GM18873 (cell line): Measurements from ENCODE around the gene BASP1.

Experiments used
- ATAC-seq: cut with Tn5 transposase; IDR thresholded peaks from one replicate; pipeline ENCODE4 v1.9.1; 2021; ENCODE audit warnings: mild to moderate bottlenecking, moderate library complexity, moderate number of reproducible peaks; ENCODE audit not compliant: unreplicated experiment, low FRiP score

Gene BASP1, protein sequence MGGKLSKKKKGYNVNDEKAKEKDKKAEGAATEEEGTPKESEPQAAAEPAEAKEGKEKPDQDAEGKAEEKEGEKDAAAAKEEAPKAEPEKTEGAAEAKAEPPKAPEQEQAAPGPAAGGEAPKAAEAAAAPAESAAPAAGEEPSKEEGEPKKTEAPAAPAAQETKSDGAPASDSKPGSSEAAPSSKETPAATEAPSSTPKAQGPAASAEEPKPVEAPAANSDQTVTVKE

DNA sequence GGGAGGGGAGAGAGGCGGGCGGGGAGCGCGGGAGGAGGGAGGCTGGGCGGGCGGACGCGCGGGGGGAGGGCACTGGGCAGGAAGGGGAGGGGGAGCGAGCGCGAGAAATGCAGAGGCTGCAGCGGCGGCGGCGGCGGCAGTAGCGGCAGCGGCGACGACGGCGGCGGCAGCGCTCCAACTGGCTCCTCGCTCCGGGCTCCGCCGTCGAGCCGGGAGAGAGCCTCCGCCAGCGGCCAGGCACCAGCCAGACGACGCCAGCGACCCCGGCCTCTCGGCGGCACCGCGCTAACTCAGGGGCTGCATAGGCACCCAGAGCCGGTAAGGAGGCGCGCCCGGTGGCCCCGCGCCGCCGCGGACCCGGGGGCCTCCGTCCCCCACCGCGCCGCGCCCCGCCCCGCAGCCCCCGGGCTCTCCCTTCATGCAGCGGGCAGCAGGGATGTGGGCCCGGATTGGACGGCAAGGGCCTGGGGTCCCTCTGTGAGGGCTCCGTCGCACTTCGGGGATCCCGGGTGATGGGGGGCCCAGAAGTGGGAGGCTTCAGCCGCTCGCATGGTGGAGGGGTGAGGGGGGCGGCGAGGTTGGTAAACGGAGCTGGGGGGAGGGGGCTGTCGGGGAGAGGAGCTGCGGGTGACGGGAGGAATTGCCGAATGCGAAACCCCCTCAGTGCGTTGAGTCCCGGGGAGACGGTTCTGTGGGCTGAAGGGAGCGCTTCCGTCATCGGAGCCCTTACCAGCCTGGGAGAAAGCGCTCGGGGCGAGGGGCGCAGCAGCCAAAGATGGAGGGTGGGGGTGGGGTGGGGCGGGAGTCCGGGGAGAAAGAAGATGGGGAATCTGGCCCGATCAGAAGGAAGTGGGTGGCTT, at the start of gene BASP1:
Gene BASP1 (plus strand): TSS at position 139 of the 860 bp plus-strand sequence. CDS start 57,586 bp downstream, outside the sequence.
- no peak for ATAC-seq

DNA sequence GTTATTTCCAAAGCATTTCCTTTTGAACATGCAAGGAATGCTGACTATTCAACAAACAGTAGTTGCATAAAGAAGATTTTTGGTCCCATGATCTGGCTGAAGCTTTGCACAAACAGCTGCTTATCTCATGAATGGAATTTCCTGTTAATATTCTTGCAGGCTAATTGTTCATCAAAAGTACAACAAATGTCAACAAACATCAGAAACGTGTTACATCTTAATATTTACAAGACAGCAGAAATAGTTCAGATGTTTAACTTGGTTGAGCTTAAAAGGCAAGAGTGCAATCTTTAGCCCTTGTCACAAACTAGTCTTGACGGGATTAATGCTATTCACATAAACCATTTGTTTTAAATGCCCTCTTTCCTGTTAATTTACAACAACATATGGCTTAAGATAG, 47.9 kb upstream of the BASP1 start:
- ATAC-seq: no peak

DNA sequence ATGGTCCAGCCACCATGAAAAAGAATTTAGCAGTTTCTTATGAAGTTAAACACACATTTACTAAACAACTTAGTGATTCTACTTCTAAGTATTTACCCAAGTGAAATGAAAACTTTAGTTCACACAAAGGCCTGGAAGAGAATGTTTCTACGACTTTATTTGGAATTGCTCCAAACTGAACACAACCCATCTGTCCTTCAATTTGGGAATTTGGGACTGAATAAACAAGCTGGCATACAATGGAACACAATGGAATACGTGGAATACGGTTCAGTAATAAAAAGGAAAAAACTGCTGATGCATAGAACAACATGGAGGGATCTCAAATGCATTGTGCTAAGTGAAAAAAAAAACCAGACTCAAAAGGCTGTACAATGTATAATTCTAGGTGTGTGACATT, 44.6 kb upstream of the BASP1 start:
- ATAC-seq: no peak

DNA sequence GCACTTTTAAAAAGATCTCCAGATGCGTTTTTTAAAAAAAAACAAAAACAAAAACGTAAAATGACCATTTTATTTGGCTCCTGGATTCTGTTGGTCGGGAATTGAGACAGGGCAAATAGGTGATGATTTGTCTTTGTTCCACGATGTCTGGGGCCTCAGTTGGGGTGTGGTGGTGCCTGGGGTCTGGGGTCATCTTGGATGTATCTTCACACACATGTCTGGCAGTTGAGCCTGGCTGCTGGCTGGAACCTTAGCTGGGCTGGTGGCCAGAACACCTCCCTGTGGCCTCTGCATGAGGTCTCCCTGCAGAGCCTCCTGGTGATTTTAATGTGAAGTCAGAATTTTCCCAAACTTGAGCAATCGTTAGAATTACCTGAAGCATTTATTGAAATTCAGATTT, 42.5 kb upstream of the BASP1 start:
- no peak for ATAC-seq

DNA sequence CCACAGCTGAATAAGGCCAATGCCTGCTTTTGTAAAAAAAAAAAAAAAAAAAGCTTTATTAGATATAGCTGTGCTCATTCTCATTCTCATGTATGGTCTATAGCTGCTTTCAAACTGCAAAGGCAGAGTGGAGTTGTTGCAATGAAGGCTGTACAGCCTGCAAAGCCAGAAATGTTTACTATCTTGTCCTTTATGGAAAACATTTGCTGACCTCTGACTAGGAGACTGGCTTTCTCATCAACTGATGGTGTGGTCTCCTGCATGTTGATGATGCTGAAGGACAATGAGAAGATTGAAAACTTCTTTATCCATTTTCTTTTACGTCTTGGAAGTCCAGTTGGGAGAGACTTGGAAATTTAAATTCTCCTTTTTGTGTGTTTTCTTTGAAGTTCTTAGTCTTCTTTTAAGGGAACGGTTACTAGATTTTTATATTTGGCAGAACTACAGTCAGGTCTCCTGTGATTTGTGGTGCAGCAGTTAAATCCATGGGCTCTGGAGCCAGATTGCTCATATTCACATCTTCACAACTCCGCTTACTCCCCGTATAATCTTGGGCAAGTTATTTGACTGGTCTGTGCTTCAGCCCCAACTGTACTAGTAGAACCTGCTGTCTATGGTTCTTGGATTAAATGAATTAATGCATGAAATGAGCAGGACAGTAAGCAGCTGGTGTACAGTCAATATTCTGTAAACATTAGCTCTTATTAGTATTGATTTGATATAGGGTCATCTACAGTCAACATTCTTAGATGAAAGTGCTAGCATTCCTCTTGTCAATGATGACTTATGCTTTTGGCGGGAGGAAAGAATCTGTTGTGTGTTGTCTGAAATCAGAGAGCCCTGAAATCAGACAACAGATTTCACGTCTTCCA, 39.7 kb upstream of the BASP1 start:
- ATAC-seq: no peak

DNA sequence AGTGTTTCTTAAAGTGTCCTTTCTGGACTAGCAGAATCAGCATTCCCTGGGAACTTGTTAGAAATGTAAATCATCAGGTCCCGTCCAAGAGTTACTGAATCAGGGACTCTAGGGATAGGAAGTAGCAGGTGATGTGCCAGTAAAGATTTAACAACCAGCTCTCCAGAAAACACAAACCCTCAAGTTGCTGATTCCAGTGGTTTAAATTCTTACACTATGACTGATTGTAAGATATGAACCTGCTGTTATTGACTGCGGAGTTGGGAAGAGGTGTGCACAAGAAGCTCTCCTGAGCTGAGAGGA, 39.1 kb upstream of the BASP1 start:
- no peak for ATAC-seq

DNA sequence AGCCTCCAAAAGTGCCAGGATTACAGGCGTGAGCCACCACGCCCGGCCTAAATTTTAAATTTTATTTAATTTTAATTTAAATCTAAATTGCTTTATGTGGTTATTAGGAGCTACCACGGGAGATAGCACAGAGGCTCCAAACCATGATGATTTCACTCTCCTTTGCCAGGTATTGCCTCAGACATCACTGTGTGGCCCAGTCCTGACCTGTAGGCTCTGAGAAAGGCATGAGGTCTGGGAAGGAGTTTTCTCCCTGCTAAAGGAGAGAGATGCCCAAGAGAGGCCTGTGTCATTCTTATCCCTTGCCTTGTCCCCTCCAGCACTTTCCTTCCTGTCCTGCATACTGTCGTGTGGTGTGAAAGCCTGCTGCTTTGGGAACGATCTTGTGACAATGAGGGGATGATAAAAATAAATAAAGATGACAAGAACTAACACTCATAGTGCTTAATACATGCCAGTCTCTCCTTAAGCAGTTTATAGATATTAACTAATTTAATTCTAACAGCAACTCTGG, 37.0 kb upstream of the BASP1 start:
- no peak for ATAC-seq

DNA sequence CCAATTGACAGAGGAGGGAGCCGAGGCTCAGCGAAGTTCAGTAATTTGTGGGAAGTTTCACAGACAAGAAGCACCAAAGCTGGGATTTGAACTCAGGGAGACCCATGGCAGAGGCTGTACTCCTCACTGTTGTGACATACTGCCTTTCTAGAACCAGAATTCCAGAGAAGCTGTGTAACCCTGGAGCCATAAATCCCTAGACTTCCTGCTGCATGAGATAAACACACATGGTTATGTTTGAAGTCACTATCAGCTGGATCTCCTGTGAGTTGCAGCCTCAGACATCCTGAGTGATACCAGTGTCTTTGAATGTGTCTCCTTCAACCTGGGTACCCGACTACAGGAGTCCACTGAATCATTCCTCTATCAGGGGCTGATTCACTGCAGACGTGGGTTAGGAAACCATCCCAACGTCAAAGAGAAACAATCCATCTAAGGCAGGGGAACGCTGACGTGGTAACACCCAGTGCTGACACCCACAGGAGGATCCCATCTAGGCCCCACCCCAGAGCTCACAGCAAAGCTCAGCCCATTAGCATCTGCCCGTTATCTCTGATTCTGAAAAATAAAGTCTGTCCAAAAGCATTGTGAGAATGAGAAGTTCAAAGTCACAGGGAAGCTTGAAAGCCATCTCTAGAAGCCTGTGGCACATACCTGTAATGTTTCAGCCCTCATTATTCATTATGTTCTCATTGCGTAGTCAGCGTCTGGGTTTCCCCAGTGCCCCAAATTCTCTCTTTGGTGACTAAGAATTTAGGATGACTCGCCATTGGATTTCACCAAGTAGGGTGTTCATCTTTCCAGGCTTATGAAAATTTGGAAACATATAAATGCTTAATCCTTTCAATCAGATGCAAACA, 36.3 kb upstream of the BASP1 start:
- ATAC-seq: no peak

DNA sequence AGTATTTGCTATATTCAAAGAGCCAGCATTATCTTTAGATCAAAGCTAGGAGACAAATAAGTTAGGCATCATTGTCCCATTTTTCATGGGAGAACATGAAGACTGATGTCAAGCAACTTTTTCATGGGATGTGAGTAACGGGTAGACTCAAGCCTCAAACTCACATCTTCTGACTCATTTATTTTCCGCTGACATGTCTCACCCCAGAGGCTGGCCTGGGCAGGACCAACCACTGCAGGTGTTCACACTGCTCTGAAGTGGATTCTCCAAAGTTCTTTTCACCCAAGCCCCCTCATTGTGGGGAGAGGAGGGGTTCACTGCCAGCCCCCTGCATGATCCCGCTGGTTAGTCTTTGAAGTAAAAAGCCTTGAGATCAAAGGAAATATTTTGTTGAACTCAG, 34.9 kb upstream of the BASP1 start:
- no peak for ATAC-seq

DNA sequence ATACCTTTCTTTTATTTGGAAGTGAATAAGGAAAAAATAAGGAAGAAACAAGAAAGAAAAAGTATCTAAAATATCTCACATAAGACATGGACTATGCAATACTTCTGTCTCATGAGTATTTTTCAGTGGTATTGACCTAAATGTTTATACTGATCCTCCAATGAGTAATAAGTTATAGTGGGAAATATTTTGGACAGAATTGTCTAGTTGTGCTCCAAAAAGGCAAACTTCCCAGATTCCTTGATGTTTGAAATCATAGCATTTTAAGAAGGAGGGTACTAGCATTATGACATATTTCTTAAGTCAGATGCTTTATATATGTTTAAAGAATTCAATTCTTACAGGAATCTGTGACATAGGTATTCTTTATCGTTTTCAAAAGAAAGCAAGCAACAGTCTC, 34.5 kb upstream of the BASP1 start:
- no peak for ATAC-seq

DNA sequence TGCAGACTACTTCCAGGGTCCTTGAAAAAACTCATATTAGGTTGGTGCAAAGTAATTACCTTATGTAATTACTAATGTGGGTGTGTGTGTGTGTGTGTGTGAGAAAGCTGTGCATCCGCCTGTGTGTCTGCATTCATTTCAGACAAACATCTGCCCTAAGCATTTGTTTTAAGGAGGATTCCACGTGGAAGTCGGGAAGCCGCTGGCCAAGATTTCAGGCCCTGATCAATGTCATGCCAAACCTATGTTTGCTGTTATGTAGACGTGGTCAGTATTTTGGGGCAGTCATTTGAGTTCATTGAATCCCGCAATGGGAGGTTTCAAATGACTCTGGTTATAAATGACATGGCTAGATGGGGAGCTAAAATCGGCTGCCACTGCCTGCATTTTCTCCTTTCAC, 33.6 kb upstream of the BASP1 start:
- ATAC-seq: no peak

DNA sequence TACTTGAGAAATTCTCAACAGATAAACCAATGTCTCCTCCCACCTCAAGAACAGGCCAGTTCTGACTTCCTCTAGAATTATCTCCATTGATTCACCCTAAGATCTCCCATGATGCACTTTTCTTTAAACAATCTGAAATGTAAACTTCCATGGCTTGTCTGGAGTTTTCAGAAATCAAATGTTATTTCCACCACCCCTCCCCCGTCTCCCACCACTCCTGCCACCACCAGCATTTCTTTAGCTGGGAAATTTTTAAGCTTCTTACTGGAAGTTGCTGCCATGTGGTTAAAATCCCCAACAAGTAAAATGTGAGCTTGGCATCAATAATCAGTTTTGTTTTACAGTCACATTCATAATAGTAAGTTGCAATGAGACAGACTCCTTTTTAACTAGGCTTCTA, 32.8 kb upstream of the BASP1 start:
- no peak for ATAC-seq

DNA sequence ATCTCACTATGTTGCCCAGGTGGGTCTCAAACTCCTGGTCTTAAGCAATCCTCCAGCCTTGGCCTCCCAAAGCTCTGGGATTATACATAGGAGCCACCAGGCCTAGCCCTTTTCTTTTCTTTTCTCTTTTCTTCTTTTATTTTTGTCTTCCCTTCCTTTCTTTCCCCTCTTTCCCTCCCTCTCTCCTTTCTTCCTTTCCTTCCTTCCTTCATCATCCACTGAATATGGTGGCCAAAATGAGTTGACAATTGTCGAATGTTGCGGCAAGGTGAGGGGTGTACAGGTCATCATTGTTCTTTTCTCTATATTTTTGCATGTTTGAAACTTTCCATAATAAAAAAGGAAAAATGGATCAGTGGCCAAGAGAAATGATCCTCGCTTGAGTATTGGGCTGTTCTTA, 32.1 kb upstream of the BASP1 start:
- no peak for ATAC-seq

DNA sequence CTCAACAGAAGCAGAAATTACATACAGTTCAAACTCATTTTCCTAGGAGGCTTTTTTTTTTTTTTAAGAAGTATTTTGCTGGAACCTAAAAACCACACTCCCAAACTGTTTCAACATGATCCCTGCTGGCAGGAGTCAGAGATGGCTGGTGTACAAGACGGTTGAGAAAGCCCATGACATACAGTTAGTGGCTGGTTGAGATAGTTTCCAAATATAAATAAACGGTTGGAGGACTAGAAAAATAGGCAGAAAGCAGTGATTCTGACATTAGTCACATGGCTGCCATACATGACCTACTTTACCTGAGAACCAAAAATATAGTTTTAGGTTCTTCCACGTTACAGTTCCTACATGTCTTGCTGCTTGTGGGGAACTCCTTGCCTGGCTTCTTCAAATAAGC, 31.7 kb upstream of the BASP1 start:
- no peak for ATAC-seq

DNA sequence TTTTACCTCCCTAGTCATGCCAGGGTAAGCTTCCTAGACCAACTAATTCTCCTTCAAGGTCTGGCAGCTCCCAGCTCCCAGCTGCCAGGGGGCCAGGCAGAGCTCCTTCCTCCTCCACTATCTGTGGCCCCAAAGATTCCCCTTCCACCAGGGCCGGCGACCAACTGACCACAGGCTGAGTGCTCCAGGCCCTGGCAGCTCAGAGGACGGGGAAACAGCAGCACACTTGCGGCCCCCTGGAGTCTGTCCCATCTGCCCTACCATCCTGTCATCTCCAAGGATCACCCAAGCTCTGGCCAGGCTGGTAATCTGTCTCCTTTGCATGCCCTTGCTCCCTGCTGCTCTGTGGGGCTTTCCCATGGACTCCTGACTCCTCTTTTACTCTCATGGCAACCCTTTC, 31.2 kb upstream of the BASP1 start:
- ATAC-seq: no peak

DNA sequence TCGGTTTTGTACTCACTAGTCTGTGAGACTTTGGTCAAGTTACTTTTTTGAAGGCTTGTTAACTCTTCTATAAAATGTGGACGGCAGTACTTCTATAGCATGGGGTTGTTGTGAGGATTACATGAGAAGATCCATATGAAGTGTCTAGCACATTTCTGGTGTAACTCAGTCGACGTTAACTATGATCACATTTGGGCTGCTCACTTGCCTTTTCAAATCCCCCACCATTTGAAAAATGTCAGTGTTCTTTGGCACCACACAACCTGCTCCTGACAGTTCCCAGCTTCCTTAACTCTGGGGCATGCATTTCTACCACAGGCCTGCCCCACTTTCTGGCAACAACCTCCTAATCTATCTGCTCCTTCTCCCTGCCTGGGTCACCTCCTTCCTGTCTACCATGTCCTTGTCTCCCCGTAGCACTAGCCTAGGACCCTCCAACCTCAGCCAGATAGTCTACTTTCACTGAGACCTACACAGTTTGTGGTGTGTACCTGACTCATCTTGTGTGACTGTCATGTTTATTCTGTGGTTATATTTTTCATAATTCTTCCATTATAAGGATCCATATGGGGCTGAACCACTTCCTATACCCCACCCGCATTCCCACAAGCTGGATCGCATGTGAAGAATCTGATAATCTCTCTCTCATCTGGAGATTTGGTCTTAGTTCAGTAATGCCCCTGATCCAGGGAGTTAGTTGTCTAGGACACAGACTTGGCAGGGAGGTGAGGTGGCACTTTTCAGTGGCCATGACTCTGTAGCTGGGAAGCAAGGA, 30.2 kb upstream of the BASP1 start:
- no peak for ATAC-seq

DNA sequence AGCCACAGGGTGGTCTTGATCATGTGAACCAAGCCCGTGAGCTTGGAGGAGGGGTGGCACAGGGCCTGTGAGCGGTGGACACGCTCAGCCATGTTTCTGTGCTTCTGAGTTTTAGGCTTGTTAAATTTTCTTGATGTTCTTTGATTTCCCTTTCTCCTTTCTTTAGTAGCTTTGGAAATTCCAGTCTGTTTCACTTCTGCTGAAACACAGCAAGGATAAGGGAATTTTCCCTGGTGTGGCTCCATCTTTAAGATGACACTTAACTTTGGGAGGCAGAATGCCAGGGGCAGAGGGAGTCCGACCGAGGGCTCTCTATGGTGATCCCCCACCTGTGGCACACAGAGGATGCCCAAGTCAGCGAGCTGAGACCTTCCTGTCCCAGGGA, 29.7 kb upstream of the BASP1 start:
- no peak for ATAC-seq

DNA sequence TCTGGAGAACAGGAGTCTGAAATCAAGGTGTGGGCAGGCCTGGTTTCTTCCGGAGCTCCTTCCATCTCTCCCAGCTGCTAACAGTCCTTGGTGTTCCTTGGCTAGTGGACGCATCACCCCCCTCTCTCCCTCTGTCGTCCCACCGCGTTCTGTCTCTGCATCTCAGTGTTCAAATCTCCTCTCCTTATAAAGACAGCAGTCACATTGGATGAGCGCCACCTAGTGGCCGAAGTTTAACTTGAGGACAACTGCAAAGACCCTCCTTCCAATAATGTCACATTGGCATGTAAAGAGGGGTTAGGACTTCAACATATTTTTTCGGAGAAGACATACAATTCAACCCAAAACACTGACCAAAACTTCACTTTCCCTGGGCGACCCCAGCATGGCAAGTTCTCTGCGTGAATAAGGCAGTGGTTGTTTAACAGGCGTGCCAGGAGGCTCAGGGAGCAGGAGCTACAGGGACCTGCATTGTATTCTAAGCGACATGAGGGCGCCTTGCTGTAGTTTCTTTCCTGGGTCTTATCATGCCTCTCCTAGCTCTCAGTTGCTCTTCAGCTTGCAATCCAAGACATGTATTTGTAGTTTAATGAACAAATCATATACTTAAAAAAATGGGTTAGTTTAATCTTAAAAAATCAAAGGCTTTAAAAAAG, 27.9 kb upstream of the BASP1 start:
- ATAC-seq: no peak

DNA sequence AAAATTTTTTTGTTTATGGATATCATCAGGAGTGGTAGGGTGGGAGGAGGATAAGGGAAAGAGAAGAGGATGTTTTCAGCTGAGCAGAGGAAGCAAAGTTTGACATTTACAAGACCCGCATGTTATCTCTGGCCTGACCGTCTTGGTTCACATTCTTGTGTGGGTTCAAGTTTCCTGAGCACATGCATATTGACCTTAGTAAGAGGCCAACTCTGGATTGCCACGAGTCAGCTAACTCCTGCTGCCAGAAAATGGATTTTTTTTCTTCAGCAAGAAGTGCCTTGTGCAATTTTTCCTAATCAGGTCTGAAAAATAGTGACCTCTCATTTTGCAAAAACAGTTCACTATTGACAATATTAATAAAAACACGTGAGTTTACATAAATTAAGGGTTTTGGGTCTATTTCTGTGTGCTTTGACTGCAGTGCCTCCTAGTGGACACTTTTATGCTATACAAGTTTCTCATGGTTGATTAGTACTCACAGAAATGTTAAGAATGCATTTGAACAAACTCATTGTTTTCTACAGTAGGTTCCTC, 27.1 kb upstream of the BASP1 start:
- ATAC-seq: no peak
